ENCODE results near the gene FOXR1.

DNA sequence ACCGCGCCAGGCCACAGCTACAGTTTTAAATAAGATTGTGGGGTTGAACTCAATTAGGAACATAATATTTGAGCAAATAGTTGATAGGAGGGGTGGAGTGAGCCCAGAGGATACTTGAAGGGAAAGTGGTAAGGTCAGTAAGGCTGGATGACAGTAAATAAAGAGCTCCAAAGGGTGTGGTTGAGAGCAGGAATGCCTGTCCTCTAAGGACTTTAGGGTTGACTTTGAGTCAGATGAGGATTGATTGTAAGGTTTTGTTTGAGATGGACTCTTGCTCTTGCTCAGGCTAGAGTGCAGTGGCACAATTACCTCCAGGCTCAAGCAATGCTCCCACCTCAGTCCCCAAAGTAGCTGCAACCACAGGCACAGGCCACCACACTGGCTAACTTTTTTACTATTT lies 2.4 kb downstream of the FOXR1 start:
- TF ChIP-seq ZNF274 (IDR thresholded peaks at IDR 0.05; ENCODE audit: low read depth, low read length) (no peak), YY1 (IDR thresholded peaks at IDR 0.05; ENCODE audit: insufficient read depth, insufficient read length) (no peak)

Data from NT2/D1 (cell line).